Neural progenitor cell (in vitro differentiated cells): ENCODE results near the gene PPM1L.
"Not testable (repeated sequence)": the region's sequence is repeated elsewhere in the genome, so short reads cannot be mapped to it uniquely, and the experiment has no call there.

Experiments
- EZH2 ChIP-seq: fragments of 200-600 bp; sonication (generic); IDR thresholded peaks from 2 replicates; pipeline ENCODE4 v1.6.1; 2017; ENCODE audit warnings: antibody characterized with exemption, mild to moderate bottlenecking, moderate library complexity
- EZH2phosphoT487 ChIP-seq: fragments of 200-600 bp; sonication (generic); IDR thresholded peaks from 2 replicates; pipeline ENCODE4 v1.6.1; 2017; ENCODE audit warnings: antibody characterized with exemption
- TF ChIP-seq, protein P1 (sequence below): fragments of 200-600 bp; sonication (generic); IDR thresholded peaks from 2 replicates; pipeline ENCODE4 v1.5.1; 2017; ENCODE audit warnings: antibody characterized with exemption, mild to moderate bottlenecking

- TF ChIP-seq, protein P1, sequence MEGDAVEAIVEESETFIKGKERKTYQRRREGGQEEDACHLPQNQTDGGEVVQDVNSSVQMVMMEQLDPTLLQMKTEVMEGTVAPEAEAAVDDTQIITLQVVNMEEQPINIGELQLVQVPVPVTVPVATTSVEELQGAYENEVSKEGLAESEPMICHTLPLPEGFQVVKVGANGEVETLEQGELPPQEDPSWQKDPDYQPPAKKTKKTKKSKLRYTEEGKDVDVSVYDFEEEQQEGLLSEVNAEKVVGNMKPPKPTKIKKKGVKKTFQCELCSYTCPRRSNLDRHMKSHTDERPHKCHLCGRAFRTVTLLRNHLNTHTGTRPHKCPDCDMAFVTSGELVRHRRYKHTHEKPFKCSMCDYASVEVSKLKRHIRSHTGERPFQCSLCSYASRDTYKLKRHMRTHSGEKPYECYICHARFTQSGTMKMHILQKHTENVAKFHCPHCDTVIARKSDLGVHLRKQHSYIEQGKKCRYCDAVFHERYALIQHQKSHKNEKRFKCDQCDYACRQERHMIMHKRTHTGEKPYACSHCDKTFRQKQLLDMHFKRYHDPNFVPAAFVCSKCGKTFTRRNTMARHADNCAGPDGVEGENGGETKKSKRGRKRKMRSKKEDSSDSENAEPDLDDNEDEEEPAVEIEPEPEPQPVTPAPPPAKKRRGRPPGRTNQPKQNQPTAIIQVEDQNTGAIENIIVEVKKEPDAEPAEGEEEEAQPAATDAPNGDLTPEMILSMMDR, result not testable (repeated sequence)
- not testable (repeated sequence) for TF ChIP-seq EZH2, EZH2phosphoT487
These were observed 254.1 kb downstream of the PPM1L start for GRCh38 chr3:161010151-161010550.
